HCT116 (cell line): Measurements from ENCODE around the gene ACD. TPM values are rescaled to one million over a fixed set of nuclear protein-coding genes. Genes with fewer than 3 reads are reported as not detected.

Experiments
- ATAC-seq: fragments of 200-7000 bp; cut with Tn5 transposase; 2 replicates; pipeline ENCODE4 v1.9.1; 2020; ENCODE audit warnings: mild to moderate bottlenecking, moderate library complexity
- BruUV-seq: library from RNA; stranded (reverse); fragments of 400-500 nt; replicated peaks from 2 replicates; lab custom pipeline; 2021; lab: Mats Ljungman, UMichigan
- CTCF ChIA-PET: fragments of 300-600 bp; sonication (Branson Sonifier 250); formaldehyde crosslinking; loops from one replicate; lab custom pipeline; 2021; ENCODE audit warnings: antibody characterized with exemption; lab: Charles Lee
- POLR2A ChIA-PET: fragments of 300-600, 350-600 bp; sonication (Branson Sonifier 250); formaldehyde crosslinking; loops from one replicate; lab custom pipeline; 2021; ENCODE audit warnings: antibody characterized with exemption; lab: Charles Lee
- RAD21 ChIA-PET, 2 experiments: fragments of 300-600 bp; sonication (Branson Sonifier 250); formaldehyde crosslinking; loops; one replicate each; lab custom pipeline; 2023; ENCODE audit warnings: low total read pairs in 2 of 2; ENCODE audit not compliant: uncharacterized antibody in 2 of 2, unreplicated experiment in 2 of 2, low non-redundant PET in 1 of 2; lab: Charles Lee
- DNase-seq: peaks from one replicate; pipeline ENCODE4 v3.0.0-alpha.2; 2010; ENCODE audit warnings: low read depth, low spot score
- H2AFZ ChIP-seq: fragments of 200-600 bp; shearing (Covaris generic), sonication (generic); 2 replicates; pipeline ENCODE4 v1.6.1; 2017; ENCODE audit warnings: low read depth, mixed run types, mixed read lengths, antibody characterized with exemption, low read length; ENCODE audit not compliant: poor library complexity, severe bottlenecking
- H3K27ac ChIP-seq: 2 replicates; pipeline ENCODE4 v1.5.1; 2012; ENCODE audit warnings: low read depth, low read length
- H3K27me3 ChIP-seq: fragments of 200-600 bp; sonication (generic); 2 replicates; pipeline ENCODE4 v1.6.1; 2016; ENCODE audit warnings: mixed run types, low read length, mixed read lengths; ENCODE audit not compliant: insufficient read depth
- H3K36me3 ChIP-seq, 2 experiments: fragments of 200-500 bp in 1 of 2; fragments of 200-600 bp in 1 of 2; sonication (Bioruptor generic) in 1 of 2; sonication (generic) in 1 of 2; 2 replicates each; pipeline versions ENCODE4 v1.5.1 to v1.6.1; 2014 to 2016; ENCODE audit warnings: low read length in 2 of 2, inconsistent platforms in 1 of 2, mixed read lengths in 1 of 2, mixed run types in 1 of 2; ENCODE audit not compliant: insufficient read depth in 2 of 2, control insufficient read depth in 1 of 2
- H3K4me1 ChIP-seq, 2 experiments: fragments of 200-600 bp in 1 of 2; sonication (generic) in 1 of 2; 2 replicates each; pipeline versions ENCODE4 v1.5.1 to v1.6.1; 2012 to 2017; ENCODE audit warnings: low read length in 2 of 2, inconsistent platforms in 1 of 2, mild to moderate bottlenecking in 1 of 2, mixed read lengths in 1 of 2, mixed run types in 1 of 2, moderate library complexity in 1 of 2; ENCODE audit not compliant: insufficient read depth in 2 of 2, control insufficient read depth in 1 of 2
- H3K4me2 ChIP-seq: fragments of 200-600 bp; sonication (generic); 2 replicates; pipeline ENCODE4 v1.6.1; 2017; ENCODE audit warnings: mixed run types, low read length, mixed read lengths
- H3K4me3 ChIP-seq, 2 experiments: fragments of 200-600 bp in 1 of 2; sonication (generic) in 1 of 2; replicated peaks in 1 of 2; 2 replicates each; pipeline ENCODE4 v1.5.1; 2011 to 2016; ENCODE audit warnings: low read length in 2 of 2, control low read depth in 1 of 2, low read depth in 1 of 2, mild to moderate bottlenecking in 1 of 2, mixed read lengths in 1 of 2, mixed run types in 1 of 2
- H3K79me2 ChIP-seq: fragments of 200-600 bp; sonication (generic); 2 replicates; pipeline ENCODE4 v1.6.1; 2017; ENCODE audit warnings: mild to moderate bottlenecking, mixed run types, low read length, moderate library complexity, mixed read lengths; ENCODE audit not compliant: insufficient read depth
- H3K9ac ChIP-seq: fragments of 200-600 bp; sonication (generic); 2 replicates; pipeline ENCODE4 v1.6.1; 2016; ENCODE audit warnings: low read length, mixed read lengths
- H3K9me2 ChIP-seq: fragments of 200-600 bp; sonication (generic), shearing (Covaris generic); 2 replicates; pipeline ENCODE4 v1.6.1; 2017; ENCODE audit warnings: mixed run types, mild to moderate bottlenecking, moderate library complexity; ENCODE audit not compliant: insufficient read depth
- H3K9me3 ChIP-seq, 2 experiments: fragments of 200-500 bp in 1 of 2; fragments of 200-600 bp in 1 of 2; sonication (Bioruptor generic) in 1 of 2; sonication (generic) in 1 of 2; 2 replicates each; pipeline ENCODE4 v1.6.1; 2014 to 2017; ENCODE audit warnings: low read length in 2 of 2, mixed read lengths in 2 of 2, inconsistent platforms in 1 of 2, low read depth in 1 of 2, mild to moderate bottlenecking in 1 of 2, mixed run types in 1 of 2, moderate library complexity in 1 of 2; ENCODE audit not compliant: control insufficient read depth in 1 of 2, insufficient read depth in 1 of 2
- H4K20me1 ChIP-seq: fragments of 200-600 bp; sonication (generic), shearing (Covaris generic); 2 replicates; pipeline ENCODE4 v1.6.1; 2017; ENCODE audit warnings: mixed run types, mild to moderate bottlenecking, moderate library complexity; ENCODE audit not compliant: insufficient read depth
- ATF3 ChIP-seq: IDR thresholded peaks from 2 replicates; pipeline ENCODE4 v1.6.1; 2012
- CEBPB ChIP-seq: IDR thresholded peaks from 2 replicates; pipeline ENCODE4 v1.6.1; 2012; ENCODE audit warnings: low read depth
- CTCF ChIP-seq, 3 experiments: fragments of 200-600 bp in 1 of 3; sonication (generic) in 1 of 3; IDR thresholded peaks in 2 of 3; conservative IDR thresholded peaks in 1 of 3; 2 replicates each; pipeline ENCODE4 v1.5.1; 2012 to 2017; ENCODE audit warnings: low read depth in 2 of 3, low read length in 2 of 3, antibody characterized with exemption in 1 of 3, borderline replicate concordance in 1 of 3, control low read depth in 1 of 3, mild to moderate bottlenecking in 1 of 3, mixed read lengths in 1 of 3, mixed run types in 1 of 3, moderate library complexity in 1 of 3; ENCODE audit not compliant: insufficient read depth in 1 of 3
- FOSL1 ChIP-seq: IDR thresholded peaks from 2 replicates; pipeline ENCODE4 v1.6.1; 2012; ENCODE audit warnings: low read depth
- JUND ChIP-seq: IDR thresholded peaks from 2 replicates; pipeline ENCODE4 v1.6.1; 2012
- MAX ChIP-seq: IDR thresholded peaks from 2 replicates; pipeline ENCODE4 v1.6.1; 2012
- POLR2A ChIP-seq: IDR thresholded peaks from 2 replicates; pipeline ENCODE4 v1.7.0; 2011; ENCODE audit warnings: borderline replicate concordance; ENCODE audit not compliant: insufficient read depth, insufficient read length; ENCODE audit errors: extremely low read depth
- REST ChIP-seq: IDR thresholded peaks from 2 replicates; pipeline ENCODE4 v1.6.1; 2012; ENCODE audit warnings: low read depth
- SRF ChIP-seq: IDR thresholded peaks from 2 replicates; pipeline ENCODE4 v1.6.1; 2012; ENCODE audit warnings: low read depth
- TCF7L2 ChIP-seq: IDR thresholded peaks from 2 replicates; pipeline ENCODE4 v1.7.0; 2011; ENCODE audit warnings: borderline replicate concordance, inconsistent platforms; ENCODE audit not compliant: insufficient read depth, insufficient read length; ENCODE audit errors: extremely low read depth
- YY1 ChIP-seq: IDR thresholded peaks from 2 replicates; pipeline ENCODE4 v1.6.1; 2011; ENCODE audit warnings: low read length, low read depth, moderate library complexity, mild to moderate bottlenecking; ENCODE audit not compliant: insufficient replicate concordance; ENCODE audit errors: extremely low read depth
- ZFX ChIP-seq: fragments of 450-650 bp; IDR thresholded peaks from 2 replicates; pipeline ENCODE4 v1.6.1; 2017
- intact Hi-C: fragments of 100-400 bp; cut with micrococcal nuclease; formaldehyde crosslinking; loops from 2 replicates; pipeline ENCODE4 v1.10.0; 2022
- total RNA-seq: library from RNA; stranded (reverse); gene quantifications from one replicate; pipeline ENCODE4 v1.2.1, GENCODE V29; 2021; ENCODE audit not compliant: unreplicated experiment

ACD gene
- total RNA-seq, 1 experiment from 2014 or later = 53.8 TPM

- no peak overlapping the region for H3K4me2 ChIP-seq
- intact Hi-C loops = no loop called here
- H3K36me3 ChIP-seq = no peaks in the 10 kb centered on the region
- no peaks in the 10 kb centered on the region for H3K9me2 ChIP-seq
- BruUV-seq = no TSS peak
- TF ChIP-seq FOSL1 = no peak
- TF ChIP-seq, all 23 proteins: peak for 0
- ChIA-PET POLR2A (no interaction called here), RAD21 (no interaction called here), CTCF (interaction anchor here (1.9 kb wide), 1 partner anchor 131 kb away, joined by 4 read pairs; no protein-coding TSS in a partner anchor)
- Histone ChIP-seq H3K9me3 (no peaks in the 10 kb centered on the region), H3K79me2 (peaks cover 2% of the 10 kb centered on the region; the same call in 1 of the 2 replicates), H4K20me1 (no peaks in the 10 kb centered on the region), H3K9ac (no peak overlapping the region), H3K4me3 (no peak overlapping the region), H2AFZ (no peak overlapping the region), H3K27ac (no peak overlapping the region), H3K27me3 (no peaks in the 10 kb centered on the region), H3K4me1 (peaks cover 0 to 11% of the 10 kb centered on the region in 2 experiments; a peak in 1 of 4 replicates)
- ATAC-seq (no peak), DNase-seq (no peak)
These were observed 8.2 kb downstream of the ACD start for GRCh38 chr16:67651847-67652246.

GRCh38 chr16:67651039-67651438, 9.0 kb downstream of the ACD start:
- POLR2A ChIA-PET = no interaction called here
- Histone ChIP-seq H3K9me2 (no peaks in the 10 kb centered on the region), H4K20me1 (no peaks in the 10 kb centered on the region), H3K27me3 (no peaks in the 10 kb centered on the region), H3K36me3 (no peaks in the 10 kb centered on the region), H2AFZ (no peak overlapping the region), H3K27ac (no peak overlapping the region), H3K79me2 (peaks cover 2% of the 10 kb centered on the region; the same call in 1 of the 2 replicates), H3K4me2 (no peak overlapping the region), H3K9me3 (no peaks in the 10 kb centered on the region), H3K9ac (no peak overlapping the region), H3K4me1 (peaks cover 0 to 13% of the 10 kb centered on the region in 2 experiments; a peak in 1 of 4 replicates), H3K4me3 (no peak overlapping the region)
- no peak for DNase-seq
- ATAC-seq = no peak
- intact Hi-C loops = no loop called here
- RAD21 ChIA-PET = no interaction called here
- CTCF ChIA-PET = no interaction called here
- no TSS peak for BruUV-seq
- TF ChIP-seq ZFX = no peak
- no peak for TF ChIP-seq YY1
- no peak for TF ChIP-seq JUND
- TF ChIP-seq MAX = no peak
- no peak for TF ChIP-seq TCF7L2
- TF ChIP-seq CTCF (IDR thresholded peaks at IDR 0.05 in 2 of 3, conservative IDR thresholded peaks at IDR 0.05 in 1 of 3; ENCODE audit: borderline replicate concordance in 1 of 3, insufficient read depth in 1 of 3, low read depth in 2 of 3, low read length in 2 of 3) = no peak
- no peak for TF ChIP-seq REST
- no peak for TF ChIP-seq CEBPB
- no peak for TF ChIP-seq POLR2A
- no peak for TF ChIP-seq SRF
- no peak for TF ChIP-seq ATF3
- no peak for TF ChIP-seq FOSL1
